K562 (cell line): ENCODE measurements around the gene FPR1. TPM values are rescaled to one million over a fixed set of nuclear protein-coding genes. Genes with fewer than 3 reads are reported as not detected.

Experiments
- BCL6 ChIP-seq: fragments of 250-450 bp; sonication (Bioruptor Pico); IDR thresholded peaks from 2 replicates; pipeline ENCODE4 v1.4.0; 2020
- BRCA1 ChIP-seq, 2 experiments: fragments of 450-650 bp in 1 of 2; sonication (generic) in 1 of 2; formaldehyde crosslinking in 1 of 2; IDR thresholded peaks; 2 replicates each; pipeline versions ENCODE4 v1.5.0 to v1.6.1; 2017 to 2020; ENCODE audit warnings: mild to moderate bottlenecking in 1 of 2, missing genetic modification reagents in 1 of 2
- ELF2 ChIP-seq: fragments of 250-450 bp; sonication (Bioruptor Pico); IDR thresholded peaks from 2 replicates; pipeline ENCODE4 v1.5.0; 2021; ENCODE audit warnings: mild to moderate bottlenecking
- HEY1 ChIP-seq: fragments of 250-450 bp; sonication (Bioruptor Pico); IDR thresholded peaks from 2 replicates; pipeline ENCODE4 v1.5.0; 2020; ENCODE audit warnings: mild to moderate bottlenecking, moderate library complexity, borderline replicate concordance
- L3MBTL2 ChIP-seq: fragments of 450-650 bp; IDR thresholded peaks from 2 replicates; pipeline ENCODE4 v1.6.1; 2016; ENCODE audit warnings: mild to moderate bottlenecking, moderate library complexity
- STAT5A ChIP-seq: IDR thresholded peaks from 2 replicates; pipeline ENCODE4 v1.6.1; 2012; ENCODE audit warnings: low read length, inconsistent platforms, borderline replicate concordance
- ZNF24 ChIP-seq: fragments of 450-650 bp; IDR thresholded peaks from 2 replicates; pipeline ENCODE4 v1.6.1; 2016
- ZNF77 ChIP-seq: fragments of 250-450 bp; sonication (Bioruptor Pico); IDR thresholded peaks from 2 replicates; pipeline ENCODE4 v1.5.0; 2020
- ZZZ3 ChIP-seq: fragments of 450-650 bp; IDR thresholded peaks from 2 replicates; pipeline ENCODE4 v1.6.1; 2016; ENCODE audit warnings: antibody characterized with exemption, mild to moderate bottlenecking, moderate library complexity
- polyA plus RNA-seq, 8 experiments: library from polyadenylated mRNA; depleted of rRNA in 4 of 8; stranded (reverse) in 5 of 8; unstranded in 3 of 8; fragments of >200 nt; fragmentation: Nextera tagmentation in 2 of 8; fragmentation: Illumina TruSeq in 1 of 8; extraction: Ambion mirVana in 2 of 8; extraction: Trizol in 1 of 8; gene quantifications; 2 replicates each; pipeline versions ENCODE4 v1.2.1 to v1.2.3, GENCODE V29; 2011 to 2014; ENCODE audit warnings: inconsistent platforms in 1 of 8, missing spikeins in 1 of 8
- total RNA-seq, 7 experiments: library from RNA; depleted of rRNA in 6 of 7; stranded (reverse); fragments of >200 nt in 6 of 7; fragmentation: Illumina TruSeq in 2 of 7; extraction: Trizol in 2 of 7; gene quantifications; 2 replicates each; pipeline versions ENCODE4 v1.2.1 to v1.2.3, GENCODE V29; 2011 to 2021; ENCODE audit warnings: low replicate concordance in 1 of 7
- TF ChIP-seq, protein P1 (sequence below), 2 experiments: IDR thresholded peaks; 2 replicates each; pipeline ENCODE4 v1.6.1; 2012; ENCODE audit warnings: improper control_type of control experiment in 2 of 2, low read depth in 2 of 2, low read length in 2 of 2, borderline replicate concordance in 1 of 2
- TF ChIP-seq, protein P2 (sequence below): fragments of 250-450 bp; sonication (Bioruptor Pico); IDR thresholded peaks from 2 replicates; pipeline ENCODE4 v1.8.0; 2022; ENCODE audit warnings: inconsistent platforms, mild to moderate bottlenecking, moderate library complexity, borderline replicate concordance
- TF ChIP-seq, protein P3 (sequence below): fragments of 200-600 bp; sonication (generic); IDR thresholded peaks from one replicate; pipeline ENCODE4 v1.6.1; 2012; ENCODE audit warnings: mild to moderate bottlenecking, low read depth, low read length, inconsistent platforms

The FPR1 gene
- total and polyA plus RNA-seq, 9 of the 15 experiments (the other 6 are each of a cell fraction or from before 2014, with no cell fraction given): 0.06 to 0.25 (median 0.14) TPM; not detected in 4

DNA sequence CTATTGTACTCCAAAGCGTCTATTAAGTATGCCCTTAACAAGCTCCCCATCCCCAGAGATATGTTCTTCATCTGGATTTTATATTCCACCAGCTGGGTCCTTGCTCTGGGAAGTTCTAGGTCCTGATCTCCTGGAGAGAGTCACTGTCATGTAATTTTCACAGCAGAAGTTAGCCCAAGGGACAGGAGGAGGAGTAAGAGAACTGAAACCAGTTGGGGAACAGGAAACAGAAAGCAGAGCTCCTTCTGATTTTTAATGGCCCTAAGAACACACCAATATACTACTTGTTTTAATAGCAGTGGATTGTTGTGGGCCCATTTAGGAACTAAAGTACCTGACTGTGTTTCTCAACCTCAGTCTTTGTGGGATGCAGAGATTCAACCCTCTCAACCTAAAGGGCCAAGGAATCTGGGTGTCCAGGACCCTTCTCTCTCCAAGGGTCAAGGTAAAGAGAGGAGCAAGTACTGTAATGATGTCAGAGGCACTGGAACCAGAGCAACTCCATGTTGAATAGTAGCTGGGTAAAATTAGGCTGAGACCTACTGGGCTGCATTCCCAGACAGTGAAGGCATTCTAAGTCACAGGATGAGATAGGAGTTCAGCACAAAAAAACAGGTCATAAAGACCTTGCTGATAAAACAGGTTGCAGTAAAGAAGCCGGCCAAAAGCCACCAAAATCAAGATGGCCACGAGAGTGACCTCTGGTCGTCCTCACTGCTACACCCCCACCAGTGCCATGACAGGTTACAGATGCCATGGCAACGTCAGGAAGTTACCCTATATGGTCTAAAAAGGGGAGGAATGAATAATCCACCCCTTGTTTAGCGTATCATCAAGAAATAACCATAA is 35.2 kb upstream of the FPR1 start (continued):
- TF ChIP-seq, protein P1, sequence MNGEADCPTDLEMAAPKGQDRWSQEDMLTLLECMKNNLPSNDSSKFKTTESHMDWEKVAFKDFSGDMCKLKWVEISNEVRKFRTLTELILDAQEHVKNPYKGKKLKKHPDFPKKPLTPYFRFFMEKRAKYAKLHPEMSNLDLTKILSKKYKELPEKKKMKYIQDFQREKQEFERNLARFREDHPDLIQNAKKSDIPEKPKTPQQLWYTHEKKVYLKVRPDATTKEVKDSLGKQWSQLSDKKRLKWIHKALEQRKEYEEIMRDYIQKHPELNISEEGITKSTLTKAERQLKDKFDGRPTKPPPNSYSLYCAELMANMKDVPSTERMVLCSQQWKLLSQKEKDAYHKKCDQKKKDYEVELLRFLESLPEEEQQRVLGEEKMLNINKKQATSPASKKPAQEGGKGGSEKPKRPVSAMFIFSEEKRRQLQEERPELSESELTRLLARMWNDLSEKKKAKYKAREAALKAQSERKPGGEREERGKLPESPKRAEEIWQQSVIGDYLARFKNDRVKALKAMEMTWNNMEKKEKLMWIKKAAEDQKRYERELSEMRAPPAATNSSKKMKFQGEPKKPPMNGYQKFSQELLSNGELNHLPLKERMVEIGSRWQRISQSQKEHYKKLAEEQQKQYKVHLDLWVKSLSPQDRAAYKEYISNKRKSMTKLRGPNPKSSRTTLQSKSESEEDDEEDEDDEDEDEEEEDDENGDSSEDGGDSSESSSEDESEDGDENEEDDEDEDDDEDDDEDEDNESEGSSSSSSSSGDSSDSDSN (IDR thresholded peaks at IDR 0.05; ENCODE audit: borderline replicate concordance in 1 of 2, low read depth in 2 of 2, low read length in 2 of 2): no peak
- TF ChIP-seq HEY1 (CRISPR knock-in tag): peak; percentile 96; the same call in 1 of the 2 replicates
- no peak for TF ChIP-seq ZNF77
- TF ChIP-seq, protein P2, sequence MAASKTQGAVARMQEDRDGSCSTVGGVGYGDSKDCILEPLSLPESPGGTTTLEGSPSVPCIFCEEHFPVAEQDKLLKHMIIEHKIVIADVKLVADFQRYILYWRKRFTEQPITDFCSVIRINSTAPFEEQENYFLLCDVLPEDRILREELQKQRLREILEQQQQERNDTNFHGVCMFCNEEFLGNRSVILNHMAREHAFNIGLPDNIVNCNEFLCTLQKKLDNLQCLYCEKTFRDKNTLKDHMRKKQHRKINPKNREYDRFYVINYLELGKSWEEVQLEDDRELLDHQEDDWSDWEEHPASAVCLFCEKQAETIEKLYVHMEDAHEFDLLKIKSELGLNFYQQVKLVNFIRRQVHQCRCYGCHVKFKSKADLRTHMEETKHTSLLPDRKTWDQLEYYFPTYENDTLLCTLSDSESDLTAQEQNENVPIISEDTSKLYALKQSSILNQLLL: no peak
- peak; percentile 91 for TF ChIP-seq ELF2
- TF ChIP-seq, protein P3, sequence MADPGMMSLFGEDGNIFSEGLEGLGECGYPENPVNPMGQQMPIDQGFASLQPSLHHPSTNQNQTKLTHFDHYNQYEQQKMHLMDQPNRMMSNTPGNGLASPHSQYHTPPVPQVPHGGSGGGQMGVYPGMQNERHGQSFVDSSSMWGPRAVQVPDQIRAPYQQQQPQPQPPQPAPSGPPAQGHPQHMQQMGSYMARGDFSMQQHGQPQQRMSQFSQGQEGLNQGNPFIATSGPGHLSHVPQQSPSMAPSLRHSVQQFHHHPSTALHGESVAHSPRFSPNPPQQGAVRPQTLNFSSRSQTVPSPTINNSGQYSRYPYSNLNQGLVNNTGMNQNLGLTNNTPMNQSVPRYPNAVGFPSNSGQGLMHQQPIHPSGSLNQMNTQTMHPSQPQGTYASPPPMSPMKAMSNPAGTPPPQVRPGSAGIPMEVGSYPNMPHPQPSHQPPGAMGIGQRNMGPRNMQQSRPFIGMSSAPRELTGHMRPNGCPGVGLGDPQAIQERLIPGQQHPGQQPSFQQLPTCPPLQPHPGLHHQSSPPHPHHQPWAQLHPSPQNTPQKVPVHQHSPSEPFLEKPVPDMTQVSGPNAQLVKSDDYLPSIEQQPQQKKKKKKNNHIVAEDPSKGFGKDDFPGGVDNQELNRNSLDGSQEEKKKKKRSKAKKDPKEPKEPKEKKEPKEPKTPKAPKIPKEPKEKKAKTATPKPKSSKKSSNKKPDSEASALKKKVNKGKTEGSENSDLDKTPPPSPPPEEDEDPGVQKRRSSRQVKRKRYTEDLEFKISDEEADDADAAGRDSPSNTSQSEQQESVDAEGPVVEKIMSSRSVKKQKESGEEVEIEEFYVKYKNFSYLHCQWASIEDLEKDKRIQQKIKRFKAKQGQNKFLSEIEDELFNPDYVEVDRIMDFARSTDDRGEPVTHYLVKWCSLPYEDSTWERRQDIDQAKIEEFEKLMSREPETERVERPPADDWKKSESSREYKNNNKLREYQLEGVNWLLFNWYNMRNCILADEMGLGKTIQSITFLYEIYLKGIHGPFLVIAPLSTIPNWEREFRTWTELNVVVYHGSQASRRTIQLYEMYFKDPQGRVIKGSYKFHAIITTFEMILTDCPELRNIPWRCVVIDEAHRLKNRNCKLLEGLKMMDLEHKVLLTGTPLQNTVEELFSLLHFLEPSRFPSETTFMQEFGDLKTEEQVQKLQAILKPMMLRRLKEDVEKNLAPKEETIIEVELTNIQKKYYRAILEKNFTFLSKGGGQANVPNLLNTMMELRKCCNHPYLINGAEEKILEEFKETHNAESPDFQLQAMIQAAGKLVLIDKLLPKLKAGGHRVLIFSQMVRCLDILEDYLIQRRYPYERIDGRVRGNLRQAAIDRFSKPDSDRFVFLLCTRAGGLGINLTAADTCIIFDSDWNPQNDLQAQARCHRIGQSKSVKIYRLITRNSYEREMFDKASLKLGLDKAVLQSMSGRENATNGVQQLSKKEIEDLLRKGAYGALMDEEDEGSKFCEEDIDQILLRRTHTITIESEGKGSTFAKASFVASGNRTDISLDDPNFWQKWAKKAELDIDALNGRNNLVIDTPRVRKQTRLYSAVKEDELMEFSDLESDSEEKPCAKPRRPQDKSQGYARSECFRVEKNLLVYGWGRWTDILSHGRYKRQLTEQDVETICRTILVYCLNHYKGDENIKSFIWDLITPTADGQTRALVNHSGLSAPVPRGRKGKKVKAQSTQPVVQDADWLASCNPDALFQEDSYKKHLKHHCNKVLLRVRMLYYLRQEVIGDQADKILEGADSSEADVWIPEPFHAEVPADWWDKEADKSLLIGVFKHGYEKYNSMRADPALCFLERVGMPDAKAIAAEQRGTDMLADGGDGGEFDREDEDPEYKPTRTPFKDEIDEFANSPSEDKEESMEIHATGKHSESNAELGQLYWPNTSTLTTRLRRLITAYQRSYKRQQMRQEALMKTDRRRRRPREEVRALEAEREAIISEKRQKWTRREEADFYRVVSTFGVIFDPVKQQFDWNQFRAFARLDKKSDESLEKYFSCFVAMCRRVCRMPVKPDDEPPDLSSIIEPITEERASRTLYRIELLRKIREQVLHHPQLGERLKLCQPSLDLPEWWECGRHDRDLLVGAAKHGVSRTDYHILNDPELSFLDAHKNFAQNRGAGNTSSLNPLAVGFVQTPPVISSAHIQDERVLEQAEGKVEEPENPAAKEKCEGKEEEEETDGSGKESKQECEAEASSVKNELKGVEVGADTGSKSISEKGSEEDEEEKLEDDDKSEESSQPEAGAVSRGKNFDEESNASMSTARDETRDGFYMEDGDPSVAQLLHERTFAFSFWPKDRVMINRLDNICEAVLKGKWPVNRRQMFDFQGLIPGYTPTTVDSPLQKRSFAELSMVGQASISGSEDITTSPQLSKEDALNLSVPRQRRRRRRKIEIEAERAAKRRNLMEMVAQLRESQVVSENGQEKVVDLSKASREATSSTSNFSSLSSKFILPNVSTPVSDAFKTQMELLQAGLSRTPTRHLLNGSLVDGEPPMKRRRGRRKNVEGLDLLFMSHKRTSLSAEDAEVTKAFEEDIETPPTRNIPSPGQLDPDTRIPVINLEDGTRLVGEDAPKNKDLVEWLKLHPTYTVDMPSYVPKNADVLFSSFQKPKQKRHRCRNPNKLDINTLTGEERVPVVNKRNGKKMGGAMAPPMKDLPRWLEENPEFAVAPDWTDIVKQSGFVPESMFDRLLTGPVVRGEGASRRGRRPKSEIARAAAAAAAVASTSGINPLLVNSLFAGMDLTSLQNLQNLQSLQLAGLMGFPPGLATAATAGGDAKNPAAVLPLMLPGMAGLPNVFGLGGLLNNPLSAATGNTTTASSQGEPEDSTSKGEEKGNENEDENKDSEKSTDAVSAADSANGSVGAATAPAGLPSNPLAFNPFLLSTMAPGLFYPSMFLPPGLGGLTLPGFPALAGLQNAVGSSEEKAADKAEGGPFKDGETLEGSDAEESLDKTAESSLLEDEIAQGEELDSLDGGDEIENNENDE: no peak
- TF ChIP-seq L3MBTL2: no peak
- no peak for TF ChIP-seq ZNF24
- no peak for TF ChIP-seq BRCA1 (IDR thresholded peaks at IDR 0.05)
- TF ChIP-seq BRCA1 (CRISPR knock-in tag; IDR thresholded peaks at IDR 0.05): no peak
- TF ChIP-seq ZZZ3: no peak
- TF ChIP-seq STAT5A: no peak
- TF ChIP-seq BCL6: peak; percentile 91
